Measurements from ENCODE around the gene OSGIN1.

OSGIN1 gene

GRCh38 chr16:83958846-83959565, 6.0 kb downstream of the OSGIN1 start:
- no peak for DNase-seq

GRCh38 chr16:83959656-83960434, 6.8 kb downstream of the OSGIN1 start:
- DNase-seq = no peak

- DNase-seq = no peak
Observed at GRCh38 chr16:83960521-83961249, 7.6 kb downstream of the OSGIN1 start.

- no peak for DNase-seq
Observed at GRCh38 chr16:83961591-83961990, 8.6 kb downstream of the OSGIN1 start.

GRCh38 chr16:83963277-83964119, 10.5 kb downstream of the OSGIN1 start:
- DNase-seq = no peak

GRCh38 chr16:83964684-83965443, 11.8 kb downstream of the OSGIN1 start:
- DNase-seq = no peak

- DNase-seq = no peak
Observed at GRCh38 chr16:83965444-83966152, 12.6 kb downstream of the OSGIN1 start.

- no peak for DNase-seq
Observed at GRCh38 chr16:83966153-83966696, 13.2 kb downstream of the OSGIN1 start.

GRCh38 chr16:83967091-83967490, 14.1 kb downstream of the OSGIN1 start:
- no peak for DNase-seq

- peak; percentile 13 for DNase-seq
Observed at GRCh38 chr16:83967838-83968305, 14.8 kb downstream of the OSGIN1 start, which contains the start of gene NECAB2. NECAB2 (plus strand) TSS chr16:83968244; CDS start chr16:83968649, 405 bp downstream.

GRCh38 chr16:83968306-83968851, 15.3 kb downstream of the OSGIN1 start:
- DNase-seq = no peak

- no peak for DNase-seq
Observed at GRCh38 chr16:83968891-83969649, 16.0 kb downstream of the OSGIN1 start.

GRCh38 chr16:83969771-83970429, 16.9 kb downstream of the OSGIN1 start:
- DNase-seq = no peak

GRCh38 chr16:83970430-83970815, 17.4 kb downstream of the OSGIN1 start:
- no peak for DNase-seq

- DNase-seq = no peak
Observed at GRCh38 chr16:83971165-83972130, 18.4 kb downstream of the OSGIN1 start.

- no peak for DNase-seq
Observed at GRCh38 chr16:83972256-83973008, 19.4 kb downstream of the OSGIN1 start.

- no peak for DNase-seq
Observed at GRCh38 chr16:83973077-83973476, 20.0 kb downstream of the OSGIN1 start.
